GM21447 (cell line): ENCODE measurements around the gene TMPRSS2.

Experiments used
- ATAC-seq: cut with Tn5 transposase; IDR thresholded peaks from one replicate; pipeline ENCODE4 v1.9.1; 2021; ENCODE audit not compliant: unreplicated experiment

TMPRSS2 gene

GRCh38 chr21:41482980-41483379 is 25.0 kb downstream of the TMPRSS2 start:
- ATAC-seq = no peak

GRCh38 chr21:41482301-41482700 is 25.7 kb downstream of the TMPRSS2 start:
- ATAC-seq = no peak

GRCh38 chr21:41481191-41481590 is 26.8 kb downstream of the TMPRSS2 start:
- ATAC-seq = no peak

GRCh38 chr21:41480086-41480690 is 27.8 kb downstream of the TMPRSS2 start:
- ATAC-seq = no peak

- ATAC-seq = no peak
Observed at GRCh38 chr21:41479686-41480085, 28.3 kb downstream of the TMPRSS2 start.

GRCh38 chr21:41478319-41479177 is 29.4 kb downstream of the TMPRSS2 start:
- ATAC-seq = no peak

- ATAC-seq = no peak
Observed at GRCh38 chr21:41477641-41478318, 30.2 kb downstream of the TMPRSS2 start.

- no peak for ATAC-seq
Observed at GRCh38 chr21:41475714-41476420, 32.1 kb downstream of the TMPRSS2 start.

- ATAC-seq = no peak
Observed at GRCh38 chr21:41472753-41473548, 35.0 kb downstream of the TMPRSS2 start.

- no peak for ATAC-seq
Observed at GRCh38 chr21:41470054-41470453, 37.9 kb downstream of the TMPRSS2 start.

GRCh38 chr21:41466024-41466820 is 41.7 kb downstream of the TMPRSS2 start:
- ATAC-seq = no peak

- no peak for ATAC-seq
Observed at GRCh38 chr21:41465176-41465781, 42.7 kb downstream of the TMPRSS2 start.

GRCh38 chr21:41460578-41461527 is 47.1 kb downstream of the TMPRSS2 start:
- ATAC-seq = no peak

- ATAC-seq = no peak
Observed at GRCh38 chr21:41459884-41460534, 47.9 kb downstream of the TMPRSS2 start.

- ATAC-seq = no peak
Observed at GRCh38 chr21:41458559-41458958, 49.4 kb downstream of the TMPRSS2 start.

GRCh38 chr21:41458121-41458520 is 49.8 kb downstream of the TMPRSS2 start:
- no peak for ATAC-seq

GRCh38 chr21:41453761-41454160 is 54.2 kb downstream of the TMPRSS2 start:
- no peak for ATAC-seq

GRCh38 chr21:41453198-41453597 is 54.8 kb downstream of the TMPRSS2 start:
- ATAC-seq = no peak
